Measurements from ENCODE around the gene ZBTB3. TPM values are rescaled to one million over a fixed set of nuclear protein-coding genes. Genes with fewer than 3 reads are reported as not detected.

The ZBTB3 gene
- total and polyA plus RNA-seq, 9 of the 15 experiments (the other 6 are each of a cell fraction or from before 2014, with no cell fraction given), result 1.9 to 10.0 (median 4.9) TPM

DNA sequence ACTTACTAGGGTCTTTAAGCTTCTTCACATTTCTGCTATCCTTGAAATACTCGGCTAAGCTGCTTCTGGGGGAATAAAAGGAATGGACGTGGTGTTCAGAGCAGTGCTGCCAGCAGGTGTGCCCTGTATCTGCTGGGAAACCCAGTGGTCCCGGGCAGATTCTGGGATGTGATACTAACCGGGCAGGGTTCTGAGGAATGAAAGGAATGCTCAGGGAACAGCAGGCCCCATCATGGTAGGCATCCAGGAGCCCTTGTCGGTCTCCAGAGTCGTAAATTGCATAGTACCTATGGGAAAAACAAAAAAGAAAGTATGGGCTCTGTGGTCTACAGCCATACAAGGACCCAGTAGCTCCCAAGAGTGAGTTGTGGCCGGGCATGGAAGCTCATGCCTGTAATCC lies 42.3 kb upstream of the ZBTB3 start:
- ChIA-PET POLR2A (interaction anchor here (1.1 to 11.4 kb wide), 6 partner anchors 6 to 60 kb away, joined by 3 to 116 read pairs (median 6); no protein-coding TSS in a partner anchor), CTCF (ENCODE audit: low intra/inter-chr PET ratio) (no interaction called here)
- Histone ChIP-seq H3K27ac (ENCODE audit: extremely low read depth, low read depth, low read length) (no peak overlapping the region), H4K20me1 (replicated peaks; ENCODE audit: control insufficient read depth, insufficient read depth, low read length) (no peaks in the 10 kb centered on the region), H3K4me1 (replicated peaks in 1 of 2; ENCODE audit: control insufficient read depth in 2 of 2, insufficient read depth in 2 of 2, low read length in 2 of 2) (peaks cover 6 to 12% of the 10 kb centered on the region in 2 experiments; a peak in 4 of 5 replicates), H3K4me3 (no peak overlapping the region), H3K9me1 (ENCODE audit: control insufficient read depth, insufficient read depth, low read length) (no peaks in the 10 kb centered on the region), H3K9me3 (replicated peaks; ENCODE audit: control insufficient read depth, insufficient read depth, low read depth, low read length) (no peaks in the 10 kb centered on the region), H2AFZ (ENCODE audit: low read depth, low read length) (no peak overlapping the region), H3K9ac (ENCODE audit: insufficient read depth in 1 of 2, low read depth in 2 of 2, low read length in 2 of 2) (no peak overlapping the region), H3K79me2 (ENCODE audit: control insufficient read depth, insufficient read depth, low read length) (peaks cover 8% of the 10 kb centered on the region), H3K36me3 (ENCODE audit: control insufficient read depth, insufficient read depth, low read length) (peaks cover 90% of the 10 kb centered on the region), H3K27me3 (ENCODE audit: control insufficient read depth in 2 of 2, insufficient read depth in 2 of 2, low read length in 2 of 2) (no peaks in the 10 kb centered on the region), H3K4me2 (ENCODE audit: insufficient read depth, low read length) (no peak overlapping the region)
- DNase-seq (ENCODE audit: extremely low read depth in 1 of 4, low spot score in 3 of 4) (no peak), ATAC-seq (no peak), FAIRE-seq (no peak)
- in situ Hi-C loops (cut with MboI), result no loop called here
- intact Hi-C loops (cut with micrococcal nuclease), result no loop called here
- TF ChIP-seq CC2D1A (IDR thresholded peaks at IDR 0.05) (no peak), ZBTB2 (IDR thresholded peaks at IDR 0.05) (no peak), NR2C2 (CRISPR knock-in tag; IDR thresholded peaks at IDR 0.05) (no peak), NR2C2 (tag; IDR thresholded peaks at IDR 0.05) (no peak), SMARCE1 (IDR thresholded peaks at IDR 0.05) (no peak), RB1 (IDR thresholded peaks at IDR 0.05; ENCODE audit: low read depth) (no peak), ZNF184 (CRISPR knock-in tag; IDR thresholded peaks at IDR 0.05) (no peak), CBFA2T3 (IDR thresholded peaks at IDR 0.05) (no peak), TAL1 (IDR thresholded peaks at IDR 0.05) (no peak)
- no TSS peak for BruUV-seq (replicated peaks)
- WGBS (ENCODE audit: insufficient coverage, low coverage, missing lambda C conversion rate), result 98% methylated on average over 7 of the region's 7 CpGs

Measured in K562 (cell line).